ENCODE data around the gene XYLT1.

DNA sequence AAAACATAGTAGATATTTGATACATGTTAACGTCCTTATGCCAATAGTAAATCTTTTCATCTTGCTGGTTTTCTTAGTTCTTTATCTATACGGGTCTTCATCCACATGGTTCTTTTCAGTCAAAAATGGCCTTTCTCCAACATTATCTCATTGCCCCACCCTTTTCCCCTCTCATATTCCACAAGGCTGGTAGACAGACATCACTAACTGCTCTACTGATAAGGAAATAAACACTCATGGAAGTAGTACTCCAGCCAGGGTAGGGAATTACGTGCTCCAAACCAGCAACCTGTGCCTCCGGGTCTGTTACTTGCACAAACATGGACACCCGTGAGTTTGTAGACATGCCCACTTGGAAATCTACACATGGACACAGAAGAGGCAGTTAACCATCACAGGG is 141.4 kb downstream of the XYLT1 start:
- TF ChIP-seq ZNF311 (tag by site-specific recombination; IDR thresholded peaks at IDR 0.05; ENCODE audit: borderline replicate concordance): no peak
- TF ChIP-seq, protein P1, sequence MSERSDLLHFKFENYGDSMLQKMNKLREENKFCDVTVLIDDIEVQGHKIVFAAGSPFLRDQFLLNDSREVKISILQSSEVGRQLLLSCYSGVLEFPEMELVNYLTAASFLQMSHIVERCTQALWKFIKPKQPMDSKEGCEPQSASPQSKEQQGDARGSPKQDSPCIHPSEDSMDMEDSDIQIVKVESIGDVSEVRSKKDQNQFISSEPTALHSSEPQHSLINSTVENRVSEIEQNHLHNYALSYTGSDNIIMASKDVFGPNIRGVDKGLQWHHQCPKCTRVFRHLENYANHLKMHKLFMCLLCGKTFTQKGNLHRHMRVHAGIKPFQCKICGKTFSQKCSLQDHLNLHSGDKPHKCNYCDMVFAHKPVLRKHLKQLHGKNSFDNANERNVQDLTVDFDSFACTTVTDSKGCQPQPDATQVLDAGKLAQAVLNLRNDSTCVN (tag by site-specific recombination; optimal IDR thresholded peaks at IDR 0.05): no peak
- no peak for TF ChIP-seq SP2 (tag by site-specific recombination; IDR thresholded peaks at IDR 0.05)
- TF ChIP-seq, protein P2, sequence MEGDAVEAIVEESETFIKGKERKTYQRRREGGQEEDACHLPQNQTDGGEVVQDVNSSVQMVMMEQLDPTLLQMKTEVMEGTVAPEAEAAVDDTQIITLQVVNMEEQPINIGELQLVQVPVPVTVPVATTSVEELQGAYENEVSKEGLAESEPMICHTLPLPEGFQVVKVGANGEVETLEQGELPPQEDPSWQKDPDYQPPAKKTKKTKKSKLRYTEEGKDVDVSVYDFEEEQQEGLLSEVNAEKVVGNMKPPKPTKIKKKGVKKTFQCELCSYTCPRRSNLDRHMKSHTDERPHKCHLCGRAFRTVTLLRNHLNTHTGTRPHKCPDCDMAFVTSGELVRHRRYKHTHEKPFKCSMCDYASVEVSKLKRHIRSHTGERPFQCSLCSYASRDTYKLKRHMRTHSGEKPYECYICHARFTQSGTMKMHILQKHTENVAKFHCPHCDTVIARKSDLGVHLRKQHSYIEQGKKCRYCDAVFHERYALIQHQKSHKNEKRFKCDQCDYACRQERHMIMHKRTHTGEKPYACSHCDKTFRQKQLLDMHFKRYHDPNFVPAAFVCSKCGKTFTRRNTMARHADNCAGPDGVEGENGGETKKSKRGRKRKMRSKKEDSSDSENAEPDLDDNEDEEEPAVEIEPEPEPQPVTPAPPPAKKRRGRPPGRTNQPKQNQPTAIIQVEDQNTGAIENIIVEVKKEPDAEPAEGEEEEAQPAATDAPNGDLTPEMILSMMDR (tag by site-specific recombination; IDR thresholded peaks at IDR 0.05): no peak
- TF ChIP-seq ZNF670 (tag by site-specific recombination; IDR thresholded peaks at IDR 0.05; ENCODE audit: low read depth): no peak
- no peak for TF ChIP-seq ZNF114 (tag by site-specific recombination; IDR thresholded peaks at IDR 0.05)
- TF ChIP-seq, protein P3, sequence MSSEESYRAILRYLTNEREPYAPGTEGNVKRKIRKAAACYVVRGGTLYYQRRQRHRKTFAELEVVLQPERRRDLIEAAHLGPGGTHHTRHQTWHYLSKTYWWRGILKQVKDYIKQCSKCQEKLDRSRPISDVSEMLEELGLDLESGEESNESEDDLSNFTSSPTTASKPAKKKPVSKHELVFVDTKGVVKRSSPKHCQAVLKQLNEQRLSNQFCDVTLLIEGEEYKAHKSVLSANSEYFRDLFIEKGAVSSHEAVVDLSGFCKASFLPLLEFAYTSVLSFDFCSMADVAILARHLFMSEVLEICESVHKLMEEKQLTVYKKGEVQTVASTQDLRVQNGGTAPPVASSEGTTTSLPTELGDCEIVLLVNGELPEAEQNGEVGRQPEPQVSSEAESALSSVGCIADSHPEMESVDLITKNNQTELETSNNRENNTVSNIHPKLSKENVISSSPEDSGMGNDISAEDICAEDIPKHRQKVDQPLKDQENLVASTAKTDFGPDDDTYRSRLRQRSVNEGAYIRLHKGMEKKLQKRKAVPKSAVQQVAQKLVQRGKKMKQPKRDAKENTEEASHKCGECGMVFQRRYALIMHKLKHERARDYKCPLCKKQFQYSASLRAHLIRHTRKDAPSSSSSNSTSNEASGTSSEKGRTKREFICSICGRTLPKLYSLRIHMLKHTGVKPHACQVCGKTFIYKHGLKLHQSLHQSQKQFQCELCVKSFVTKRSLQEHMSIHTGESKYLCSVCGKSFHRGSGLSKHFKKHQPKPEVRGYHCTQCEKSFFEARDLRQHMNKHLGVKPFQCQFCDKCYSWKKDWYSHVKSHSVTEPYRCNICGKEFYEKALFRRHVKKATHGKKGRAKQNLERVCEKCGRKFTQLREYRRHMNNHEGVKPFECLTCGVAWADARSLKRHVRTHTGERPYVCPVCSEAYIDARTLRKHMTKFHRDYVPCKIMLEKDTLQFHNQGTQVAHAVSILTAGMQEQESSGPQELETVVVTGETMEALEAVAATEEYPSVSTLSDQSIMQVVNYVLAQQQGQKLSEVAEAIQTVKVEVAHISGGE (tag by site-specific recombination; conservative IDR thresholded peaks at IDR 0.05; ENCODE audit: low read depth): no peak
- no peak for TF ChIP-seq ZBTB1 (tag by site-specific recombination; IDR thresholded peaks at IDR 0.05)
- no peak for TF ChIP-seq YY1 (tag by site-specific recombination; IDR thresholded peaks at IDR 0.05)
- no peak for TF ChIP-seq ZNF777 (tag by site-specific recombination; IDR thresholded peaks at IDR 0.05; ENCODE audit: borderline replicate concordance)

Data from HEK293 (cell line).